IPS-11a (cell line): Measurements from ENCODE around the gene NFE2.

Experiments used
- H3K4me3 ChIP-seq: one replicate; pipeline ENCODE4 v1.5.1; 2013; ENCODE audit warnings: low read depth, low read length, control low read depth

Gene NFE2

DNA sequence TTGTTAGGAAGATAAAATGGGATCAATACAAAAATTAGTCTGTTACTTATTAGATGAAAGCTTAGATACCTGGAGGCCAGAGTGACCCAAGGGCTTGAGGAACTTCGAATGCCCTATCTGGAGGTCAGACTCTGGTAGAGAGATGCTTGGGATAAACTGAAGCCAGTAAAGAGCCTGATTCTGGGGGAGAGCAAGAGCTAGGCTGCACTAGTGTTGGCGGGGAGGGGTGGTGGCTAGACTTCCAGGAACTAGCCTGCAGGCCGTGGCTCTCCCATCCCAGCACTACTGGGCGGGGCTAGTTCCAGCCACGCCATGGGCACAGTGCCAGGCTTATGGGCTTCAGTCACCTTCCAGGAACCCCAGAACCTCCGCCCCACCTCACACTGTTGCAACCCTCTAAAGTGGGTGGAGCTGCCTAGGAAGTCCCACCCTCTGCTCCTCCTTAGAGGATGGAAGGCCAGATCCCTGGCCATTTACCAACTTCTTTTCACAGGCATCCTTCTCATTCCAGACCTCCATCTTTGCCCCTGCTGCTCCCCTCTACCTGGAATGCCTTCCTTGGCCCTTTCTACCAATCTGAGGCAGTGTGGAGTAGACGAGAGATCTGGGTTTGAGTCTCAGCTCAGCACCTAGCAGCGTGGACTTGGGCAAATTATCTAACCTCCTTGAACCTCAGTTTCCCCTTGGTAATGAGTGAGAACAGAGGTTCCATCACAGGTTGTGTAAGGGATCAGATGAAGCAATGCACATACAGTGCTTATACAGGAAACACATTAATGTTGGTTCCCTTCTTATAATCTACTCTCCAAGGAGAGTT lies 6.3 kb upstream of the NFE2 start:
- H3K4me3 ChIP-seq = no peak overlapping the region

DNA sequence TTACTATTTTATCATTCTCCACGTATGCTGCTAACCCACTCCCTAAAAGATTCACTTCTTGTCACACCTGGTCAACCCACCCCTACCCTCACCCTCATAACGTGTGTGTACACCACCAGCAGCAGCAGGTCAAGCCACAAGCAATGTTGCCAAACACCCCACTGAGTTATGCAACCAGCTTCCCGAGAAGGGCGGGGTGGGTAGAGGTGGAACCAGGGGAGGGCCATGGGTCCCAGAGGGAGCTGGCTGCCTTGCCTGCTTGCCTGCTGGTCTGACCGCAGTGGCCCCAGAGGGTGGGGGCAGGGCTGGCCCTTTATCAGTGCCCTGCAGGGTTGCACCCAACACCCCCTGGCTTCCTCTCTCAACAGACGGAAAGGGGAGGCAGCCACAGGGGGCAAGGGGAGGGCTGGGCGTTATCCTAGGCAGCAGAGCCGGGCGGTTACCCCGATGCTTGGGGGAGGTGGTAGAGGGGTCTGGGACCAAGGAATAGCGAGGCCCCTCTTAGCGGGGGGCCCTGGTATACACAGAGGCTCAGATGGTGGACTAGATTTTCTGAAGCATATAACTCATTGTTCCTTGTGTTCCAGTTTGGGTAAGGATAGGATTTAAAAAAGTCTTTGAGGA lies 3.5 kb upstream of the NFE2 start:
- H3K4me3 ChIP-seq = no peak overlapping the region

DNA sequence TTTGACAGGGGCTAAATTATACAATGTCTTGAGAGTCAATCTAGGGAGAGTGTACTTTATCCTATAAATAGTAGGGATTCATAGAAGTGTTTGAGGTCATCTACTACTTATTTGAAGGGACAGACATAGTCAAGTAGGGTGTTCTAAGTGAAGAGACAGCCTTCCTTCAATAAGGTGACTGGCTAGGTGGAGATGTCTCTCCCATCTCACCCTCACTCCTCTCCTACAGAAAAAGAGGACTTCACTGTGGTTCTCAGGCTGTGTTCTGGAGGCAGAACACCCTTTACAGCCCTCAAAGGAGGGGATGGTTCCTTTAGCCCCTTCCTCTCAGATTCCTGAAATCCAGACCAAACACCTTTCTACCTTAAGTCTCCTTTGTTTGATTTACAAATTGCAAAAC lies 2.8 kb upstream of the NFE2 start:
- H3K4me3 ChIP-seq = no peak overlapping the region

DNA sequence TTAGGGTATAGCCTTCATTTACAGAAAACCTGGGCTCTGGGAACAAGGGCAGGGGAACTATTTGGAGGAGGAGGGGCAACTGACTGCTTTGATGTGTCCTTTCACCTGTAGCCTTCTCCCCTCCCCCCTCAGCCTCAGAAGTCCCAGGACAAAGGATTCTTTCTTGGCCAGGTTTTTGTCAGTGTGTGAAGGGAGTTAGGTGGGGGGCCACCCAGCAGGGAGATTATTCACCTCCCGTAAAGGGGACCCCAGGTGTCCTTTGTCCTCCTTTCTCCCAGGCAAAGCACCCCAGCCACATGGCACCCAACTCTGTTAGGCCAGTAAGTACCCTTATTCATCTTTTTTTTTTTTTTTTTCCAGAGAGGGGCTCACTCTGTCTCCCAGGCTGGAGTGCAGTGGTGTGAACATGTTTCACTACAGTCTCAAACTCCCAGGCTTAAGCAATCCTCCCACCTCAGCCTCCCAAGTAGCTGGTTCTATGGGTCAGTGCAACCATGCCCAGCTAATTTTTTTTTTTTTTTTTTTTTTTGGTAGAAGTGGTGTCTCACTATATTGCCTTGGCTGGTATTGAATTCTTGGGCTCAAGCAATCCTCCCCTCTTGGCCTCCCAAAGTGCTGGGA lies 723 bp upstream of the NFE2 start:
- H3K4me3 ChIP-seq = peak overlapping the region; percentile 2

DNA sequence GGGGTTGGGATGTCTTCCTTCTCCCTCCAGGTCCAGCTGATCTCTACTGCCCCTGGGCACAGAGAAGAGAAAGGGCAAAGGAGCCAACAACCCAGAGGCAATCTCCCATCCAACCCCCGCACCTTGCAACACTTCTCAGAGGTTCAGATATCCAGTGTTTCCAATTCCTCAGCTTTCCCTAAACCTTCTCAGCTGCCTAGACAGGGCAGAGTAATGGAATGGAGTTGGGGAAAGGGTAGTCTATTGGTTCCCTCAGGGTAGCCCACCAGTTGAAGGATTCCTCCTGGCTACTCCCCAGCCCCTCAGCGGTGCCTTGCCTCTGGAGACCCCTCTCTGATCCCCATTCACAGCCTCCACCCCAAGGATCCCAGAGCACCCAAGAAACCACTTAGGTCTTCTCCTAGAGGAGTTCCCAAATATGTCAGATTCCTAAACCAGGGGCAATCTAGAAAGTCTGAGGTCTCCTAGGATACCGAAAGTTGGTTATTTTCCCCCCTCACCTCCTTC lies 537 bp downstream of the NFE2 start:
- peak overlapping the region; percentile 6 for H3K4me3 ChIP-seq

DNA sequence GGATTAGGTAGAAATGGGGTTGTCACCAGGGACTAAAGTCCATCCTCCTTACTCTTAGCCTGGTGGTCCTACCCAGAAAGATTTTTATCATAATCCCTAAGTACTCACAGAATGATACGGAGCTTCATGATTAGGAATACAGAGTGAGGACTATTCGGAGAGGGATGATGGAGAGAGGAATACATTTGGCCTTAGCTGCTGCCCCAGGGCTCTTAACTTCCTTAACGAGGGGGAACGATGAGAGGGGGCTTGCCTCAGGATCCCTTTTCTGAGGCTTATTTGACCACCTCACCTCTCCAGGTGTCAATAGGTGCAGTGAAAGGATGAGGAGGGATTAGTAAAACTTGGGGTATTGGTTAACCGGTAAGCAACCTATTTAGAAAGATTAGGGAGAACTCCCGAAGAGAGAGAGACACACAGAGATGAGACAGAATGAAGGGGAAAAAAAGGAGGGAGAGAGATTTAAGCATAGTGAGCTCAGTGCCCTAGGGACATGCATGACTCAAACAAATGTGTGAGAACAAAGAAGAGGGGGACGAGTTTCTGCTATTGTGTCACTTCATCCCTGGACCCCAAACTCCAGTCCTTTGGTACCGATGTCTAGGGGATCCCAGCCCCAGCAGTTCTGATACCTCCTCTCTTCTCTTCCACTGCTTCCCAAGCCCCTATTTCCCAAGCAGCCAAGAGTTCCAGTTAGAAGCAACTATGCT lies 1.1 kb downstream of the NFE2 start:
- no peak overlapping the region for H3K4me3 ChIP-seq

DNA sequence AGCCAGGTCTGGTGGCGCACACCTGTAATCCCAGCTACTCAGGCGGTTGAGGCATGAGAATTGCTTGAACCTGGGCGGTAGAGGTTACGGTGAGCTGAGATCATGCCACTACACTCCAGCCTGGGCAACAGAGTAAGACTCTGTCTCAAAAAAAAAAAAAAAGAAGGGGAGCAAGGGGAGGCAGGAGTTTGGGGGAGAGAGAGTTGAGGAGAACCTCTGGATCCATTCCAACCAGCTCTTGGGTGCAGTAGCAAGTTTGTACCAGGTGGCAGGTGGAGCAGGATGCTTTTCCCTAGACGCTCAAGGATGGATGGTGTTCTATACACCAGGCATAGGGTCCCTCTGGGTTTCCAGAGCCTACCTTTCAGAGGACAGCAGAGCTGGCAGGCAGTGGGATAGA lies 1.9 kb downstream of the NFE2 start:
- H3K4me3 ChIP-seq = no peak overlapping the region

DNA sequence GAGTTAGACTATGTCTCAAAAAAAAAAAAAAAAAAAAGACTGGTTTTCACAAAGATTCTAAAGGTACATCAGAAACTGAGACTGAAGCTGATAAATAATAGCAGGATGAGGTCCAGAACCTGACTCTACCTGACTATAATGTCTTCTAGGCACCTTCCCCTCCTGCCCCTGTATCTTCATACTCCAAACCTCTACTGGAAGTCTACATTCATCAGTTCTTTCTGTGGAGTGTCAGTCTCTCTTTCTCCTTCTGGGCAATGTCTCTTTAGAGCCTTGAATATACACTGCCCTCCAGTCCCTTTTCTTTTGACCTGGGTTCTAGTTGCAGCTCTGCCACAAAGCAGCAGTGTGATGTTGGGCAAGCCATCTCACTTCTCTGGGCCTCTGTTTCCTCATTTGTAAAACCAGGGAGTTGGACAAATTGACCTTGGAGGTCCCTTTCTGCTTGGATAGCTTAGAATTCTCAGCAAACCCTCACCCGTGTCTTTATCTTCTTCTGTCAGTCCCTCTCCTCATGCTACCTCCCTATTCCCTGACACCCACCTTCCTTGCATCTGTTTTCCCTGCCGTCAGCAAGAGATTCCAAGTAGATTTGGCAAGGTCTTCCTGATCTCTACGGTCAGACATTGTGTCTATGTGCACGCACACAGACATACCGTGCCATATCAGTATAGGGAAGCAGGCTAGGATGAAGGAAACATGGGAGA lies 4.3 kb downstream of the NFE2 start:
- no peak overlapping the region for H3K4me3 ChIP-seq

DNA sequence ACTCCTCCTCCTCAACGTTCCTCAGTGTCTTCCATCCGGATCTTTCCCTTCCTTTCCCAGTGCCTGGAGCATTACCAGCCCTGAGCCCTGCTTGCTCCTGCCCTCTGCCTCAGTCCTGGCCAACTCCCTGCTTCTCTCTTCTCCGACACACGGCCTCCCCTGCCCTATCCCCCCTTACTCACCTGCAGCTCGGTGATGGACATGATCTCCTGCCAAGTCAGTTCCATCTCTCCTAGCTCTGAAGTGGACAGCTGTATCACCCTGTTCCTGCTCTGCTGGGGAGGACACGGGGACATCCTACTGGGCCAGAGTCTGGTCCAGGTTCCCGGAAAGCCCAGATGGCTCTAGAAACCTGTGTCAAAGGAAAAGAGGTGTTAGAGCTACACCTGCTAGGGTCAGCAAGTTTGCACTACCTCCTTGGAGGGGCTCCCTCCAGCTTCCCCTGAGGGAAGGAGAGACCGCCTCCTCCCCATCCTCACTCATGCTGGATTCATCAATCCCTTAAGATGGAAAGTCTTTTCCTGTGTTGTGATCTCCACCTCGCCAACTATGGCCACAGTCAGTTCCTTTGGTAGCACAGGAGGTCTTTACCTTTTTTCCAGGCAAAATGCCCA lies 5.8 kb downstream of the NFE2 start:
- no peak overlapping the region for H3K4me3 ChIP-seq

DNA sequence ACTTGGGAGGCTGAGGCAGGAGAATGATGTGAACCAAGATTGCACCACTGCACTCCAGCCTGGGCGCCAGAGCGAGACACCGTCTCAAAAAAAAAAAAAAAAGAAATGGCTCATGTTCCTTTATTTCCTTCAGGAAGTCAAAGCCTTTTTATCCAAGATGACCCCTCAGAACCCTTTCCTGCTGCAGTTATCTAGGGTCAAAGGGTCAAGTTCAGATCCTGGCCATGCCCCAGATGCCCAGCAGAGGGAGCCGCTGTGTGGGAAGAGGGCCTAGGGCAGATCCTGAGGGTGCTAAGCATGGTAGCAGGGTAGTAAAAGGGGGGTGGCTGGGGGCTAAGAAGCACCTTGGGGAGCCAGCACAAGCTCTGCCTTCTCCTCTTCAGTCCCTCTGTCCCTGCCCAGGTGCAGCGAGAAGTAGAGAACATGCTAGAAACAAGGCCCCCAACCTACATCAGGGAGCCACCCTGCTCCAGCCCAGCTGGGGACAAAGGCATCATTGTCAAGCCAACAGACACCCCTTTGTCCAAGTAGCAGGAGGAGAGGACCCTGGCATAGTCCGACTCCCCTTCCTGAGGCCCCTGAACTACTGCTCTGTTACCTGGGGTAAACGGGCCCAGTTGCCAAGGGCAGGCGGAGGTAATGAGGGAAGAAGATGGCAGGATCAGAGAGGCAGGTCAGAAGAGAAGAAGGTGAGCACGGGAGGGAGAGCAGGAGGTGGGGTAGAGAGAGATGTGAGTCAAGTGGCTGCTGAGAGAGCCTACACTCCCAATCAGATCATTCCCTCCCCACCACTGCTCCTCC lies 6.5 kb downstream of the NFE2 start:
- no peak overlapping the region for H3K4me3 ChIP-seq

DNA sequence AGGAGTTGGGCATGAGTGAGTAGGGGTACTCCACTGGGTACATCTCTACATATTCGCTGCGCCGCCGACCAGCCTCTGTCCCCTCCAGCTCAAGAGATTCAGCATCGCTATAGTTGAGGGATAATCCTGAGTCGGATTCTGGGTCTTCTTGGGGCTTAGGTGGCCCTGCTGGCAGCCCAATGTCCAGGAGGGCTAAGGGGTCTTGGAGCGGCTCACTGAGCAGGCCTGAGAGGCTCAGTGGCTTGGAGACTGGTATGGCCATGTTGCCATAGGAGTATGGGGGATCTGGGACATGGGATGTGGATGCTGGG lies 7.9 kb downstream of the NFE2 start:
- H3K4me3 ChIP-seq = no peak overlapping the region

DNA sequence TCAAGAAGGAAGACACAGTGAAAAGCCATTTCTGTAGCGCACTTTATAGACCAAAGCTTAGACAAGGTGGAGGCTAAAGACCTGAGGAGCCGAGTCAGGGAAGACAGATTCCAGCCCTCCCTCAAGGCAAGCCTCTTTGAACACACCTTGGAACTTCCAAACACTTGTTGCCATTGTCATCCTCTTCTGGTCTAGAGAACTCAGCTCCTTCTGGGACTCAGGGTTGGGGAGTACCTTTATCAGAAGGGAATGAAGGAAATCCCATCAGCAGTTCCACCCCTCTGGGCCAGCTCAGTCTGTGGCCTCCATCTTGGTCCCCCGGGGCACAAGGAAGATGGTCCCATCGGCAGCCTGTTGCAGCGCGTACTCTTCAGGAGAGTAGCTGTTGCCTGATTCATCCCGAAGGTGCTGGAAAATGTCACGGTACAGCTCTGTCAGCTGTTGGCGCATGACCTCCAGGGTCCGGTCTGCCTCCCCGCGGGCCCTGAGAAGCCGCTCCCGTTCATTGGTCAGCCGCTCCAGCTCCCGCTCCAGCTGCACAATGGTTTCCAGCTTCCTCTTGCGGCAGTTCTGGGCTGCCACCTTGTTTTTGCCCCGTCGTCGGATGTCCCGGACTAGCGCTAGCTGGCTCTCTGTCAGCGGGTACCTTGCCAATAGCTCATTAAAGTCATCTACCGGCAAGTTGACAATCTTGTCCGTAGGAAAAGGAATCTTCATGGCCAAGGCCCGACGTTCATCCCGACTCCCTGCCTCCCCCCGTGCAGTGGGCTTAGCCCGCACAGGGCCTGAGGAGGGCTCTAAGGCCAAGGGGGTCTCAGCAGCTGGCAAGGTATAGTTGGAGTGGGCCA lies 8.5 kb downstream of the NFE2 start:
- no peak overlapping the region for H3K4me3 ChIP-seq

DNA sequence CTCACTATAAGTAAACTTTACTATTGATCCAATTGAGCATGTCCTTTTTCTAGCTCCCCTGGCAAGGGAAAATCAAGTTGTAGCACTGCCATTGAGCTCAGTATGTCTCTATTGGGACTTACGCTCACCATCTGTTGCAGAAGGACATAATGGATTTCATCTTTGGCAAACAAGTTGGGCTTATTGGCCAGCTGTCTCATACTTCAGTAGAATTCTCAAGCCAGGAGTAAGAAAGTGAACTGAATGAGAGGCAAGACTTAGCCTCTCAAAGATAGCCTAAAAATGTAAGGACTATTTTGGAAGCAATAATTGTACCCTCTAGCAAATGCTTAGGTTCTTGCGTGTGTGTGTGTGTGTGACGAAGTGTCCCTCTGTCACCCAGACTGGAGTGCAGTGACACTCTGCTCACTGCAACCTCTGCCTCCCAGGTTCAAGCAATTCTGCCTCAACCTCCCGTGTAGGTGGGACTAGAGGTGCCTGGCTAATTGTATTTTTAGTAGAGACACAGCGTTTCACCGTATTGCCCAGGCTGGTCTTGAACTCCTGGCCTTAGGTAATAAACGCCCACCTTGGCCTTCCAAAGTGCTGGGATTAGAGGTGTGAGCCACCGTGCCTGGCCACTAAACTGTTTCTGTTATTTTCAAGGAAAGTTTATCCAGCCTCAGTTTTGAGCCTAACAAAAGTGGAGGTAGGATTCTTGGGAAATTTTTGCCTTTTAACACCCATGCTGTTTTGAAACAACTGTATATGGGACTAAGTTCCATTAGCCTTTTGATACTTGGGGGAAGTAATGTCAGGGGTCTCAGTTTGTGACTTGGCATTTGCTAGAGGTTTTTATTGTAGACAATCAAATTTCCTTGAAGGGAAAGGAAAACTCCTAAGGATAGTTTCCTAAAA lies 13.3 kb downstream of the NFE2 start:
- no peak overlapping the region for H3K4me3 ChIP-seq

DNA sequence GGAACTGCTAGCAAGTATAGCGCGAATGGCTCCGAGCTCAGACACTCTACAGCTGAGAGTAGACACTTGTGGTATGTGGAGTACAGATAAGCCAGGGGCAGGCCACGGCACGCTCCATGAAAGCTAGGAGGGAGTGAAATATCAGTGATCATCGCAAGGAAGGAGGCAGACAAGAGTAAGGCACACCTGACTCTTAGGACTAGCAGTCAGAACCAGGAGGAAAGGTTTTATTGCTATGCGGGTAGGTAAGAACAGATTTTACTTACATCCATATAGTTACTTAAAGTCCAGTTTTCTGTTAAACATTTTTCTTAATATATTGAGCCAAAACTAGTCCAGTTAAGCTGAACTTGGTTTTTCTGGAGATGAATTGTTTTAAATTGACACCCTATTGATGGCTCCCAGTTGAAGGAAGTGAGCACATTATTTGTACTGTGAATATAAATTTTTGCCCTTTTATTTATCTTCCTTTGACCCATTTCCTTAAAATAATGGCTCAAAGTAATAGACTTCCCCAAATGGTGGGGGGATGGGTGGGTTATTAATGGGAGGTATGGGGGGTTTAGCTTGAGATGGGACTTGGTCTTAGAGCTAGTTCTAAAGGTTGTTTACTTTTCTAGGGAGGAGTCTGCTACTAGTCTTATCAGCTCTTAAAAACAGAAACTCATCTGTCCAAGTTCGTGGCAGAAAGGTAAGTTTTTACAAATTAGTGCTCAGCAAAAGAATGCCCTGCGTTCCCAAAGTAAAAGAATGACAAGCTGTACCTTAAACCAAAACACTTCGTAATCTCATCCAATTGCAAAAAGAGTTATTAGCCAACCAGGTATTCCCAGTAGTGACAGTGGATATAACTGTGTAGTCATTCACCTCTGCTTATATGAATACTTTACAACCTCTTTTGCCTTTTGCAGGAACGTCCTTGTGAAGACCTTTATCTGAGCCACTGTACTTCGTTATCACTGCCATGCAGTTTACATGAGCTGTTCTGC lies 14.5 kb downstream of the NFE2 start:
- H3K4me3 ChIP-seq = no peak overlapping the region

DNA sequence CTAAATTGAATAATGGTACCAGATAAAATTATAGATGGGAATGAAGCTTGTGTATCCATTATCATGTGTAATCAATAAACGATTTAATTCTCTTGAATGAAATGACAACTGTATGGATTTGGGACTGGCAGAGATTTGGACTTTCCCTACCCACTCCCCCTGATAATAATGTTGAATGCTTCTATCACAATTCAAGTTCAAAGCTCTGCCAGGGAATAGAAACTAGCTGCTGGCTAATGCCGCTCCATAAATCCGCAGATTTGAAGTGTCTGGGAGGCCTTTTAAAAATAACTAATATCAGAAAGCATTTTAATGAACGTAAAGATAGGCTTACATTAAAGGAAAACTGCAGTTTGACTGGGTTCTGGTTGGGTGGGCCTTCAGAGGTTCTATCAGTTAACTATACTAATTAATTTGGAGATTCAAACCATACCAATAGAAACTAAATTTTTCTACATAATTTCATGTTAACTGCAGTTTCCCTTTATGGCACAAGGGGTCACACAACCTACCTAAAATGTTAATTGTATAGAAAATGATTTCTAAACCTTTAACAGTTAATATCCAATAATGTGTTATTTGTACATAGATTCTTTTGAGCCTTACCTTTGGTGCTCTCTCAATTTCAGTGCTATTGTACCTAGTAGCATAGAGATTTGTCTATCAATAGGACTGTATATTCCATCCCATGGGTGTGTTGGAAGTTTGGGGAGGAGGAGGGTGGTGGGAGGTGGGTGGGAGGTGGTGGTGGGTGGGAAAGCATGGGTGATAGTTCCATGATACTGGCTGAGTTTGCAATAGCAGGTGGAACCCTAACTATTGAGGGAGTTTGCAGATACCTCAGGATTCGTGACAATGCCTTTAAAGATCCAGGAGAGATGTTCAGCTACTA lies 15.4 kb downstream of the NFE2 start:
- no peak overlapping the region for H3K4me3 ChIP-seq
